Kidney epithelial cell (primary cell): ENCODE data around the gene ATAT1. TPM values are rescaled to one million over a fixed set of nuclear protein-coding genes. Genes with fewer than 3 reads are reported as not detected.
A peak's percentile ranks its signal among the peaks of the same experiment; 100 is the strongest.

Source experiments
- DNase-seq: peaks from one replicate; pipeline ENCODE4 v3.0.0-alpha.2; 2010; ENCODE audit warnings: low read depth
- H3K27me3 ChIP-seq: 2 replicates; pipeline ENCODE4 v1.6.0; 2011; ENCODE audit warnings: low read length; ENCODE audit not compliant: control insufficient read depth, insufficient read depth
- H3K36me3 ChIP-seq: 2 replicates; pipeline ENCODE4 v1.5.1; 2011; ENCODE audit warnings: low read length; ENCODE audit not compliant: control insufficient read depth, insufficient read depth
- H3K4me3 ChIP-seq: 2 replicates; pipeline ENCODE4 v1.5.1; 2011; ENCODE audit warnings: low read depth, mild to moderate bottlenecking, control low read depth, low read length
- CTCF ChIP-seq: IDR thresholded peaks from 2 replicates; pipeline ENCODE4 v1.5.1; 2011; ENCODE audit warnings: mild to moderate bottlenecking, moderate library complexity, low read length, control low read depth, inconsistent platforms; ENCODE audit not compliant: insufficient read depth, poor library complexity, severe bottlenecking
- total RNA-seq: library from RNA; depleted of rRNA; stranded (reverse); fragments of >200 nt; gene quantifications from 2 replicates; pipeline ENCODE4 v1.2.3, GENCODE V29; 2015

The ATAT1 gene
- total RNA-seq, 1 donor from 2014 or later, result 8.5 TPM

GRCh38 chr6:30683980-30684338 is 57.3 kb downstream of the ATAT1 start:
- DNase-seq, result no peak
- peaks cover 1% of the 10 kb centered on the region for H3K36me3 ChIP-seq
- peak overlapping the region; percentile 85 for H3K4me3 ChIP-seq
- no peak for TF ChIP-seq CTCF
- H3K27me3 ChIP-seq, result no peaks in the 10 kb centered on the region

- no peak for TF ChIP-seq CTCF
- H3K27me3 ChIP-seq, result no peaks in the 10 kb centered on the region
- DNase-seq, result no peak
- H3K4me3 ChIP-seq, result peak overlapping the region; percentile 85
- peaks cover 1% of the 10 kb centered on the region for H3K36me3 ChIP-seq
Observed at GRCh38 chr6:30684386-30685156, 57.9 kb downstream of the ATAT1 start.

DNA sequence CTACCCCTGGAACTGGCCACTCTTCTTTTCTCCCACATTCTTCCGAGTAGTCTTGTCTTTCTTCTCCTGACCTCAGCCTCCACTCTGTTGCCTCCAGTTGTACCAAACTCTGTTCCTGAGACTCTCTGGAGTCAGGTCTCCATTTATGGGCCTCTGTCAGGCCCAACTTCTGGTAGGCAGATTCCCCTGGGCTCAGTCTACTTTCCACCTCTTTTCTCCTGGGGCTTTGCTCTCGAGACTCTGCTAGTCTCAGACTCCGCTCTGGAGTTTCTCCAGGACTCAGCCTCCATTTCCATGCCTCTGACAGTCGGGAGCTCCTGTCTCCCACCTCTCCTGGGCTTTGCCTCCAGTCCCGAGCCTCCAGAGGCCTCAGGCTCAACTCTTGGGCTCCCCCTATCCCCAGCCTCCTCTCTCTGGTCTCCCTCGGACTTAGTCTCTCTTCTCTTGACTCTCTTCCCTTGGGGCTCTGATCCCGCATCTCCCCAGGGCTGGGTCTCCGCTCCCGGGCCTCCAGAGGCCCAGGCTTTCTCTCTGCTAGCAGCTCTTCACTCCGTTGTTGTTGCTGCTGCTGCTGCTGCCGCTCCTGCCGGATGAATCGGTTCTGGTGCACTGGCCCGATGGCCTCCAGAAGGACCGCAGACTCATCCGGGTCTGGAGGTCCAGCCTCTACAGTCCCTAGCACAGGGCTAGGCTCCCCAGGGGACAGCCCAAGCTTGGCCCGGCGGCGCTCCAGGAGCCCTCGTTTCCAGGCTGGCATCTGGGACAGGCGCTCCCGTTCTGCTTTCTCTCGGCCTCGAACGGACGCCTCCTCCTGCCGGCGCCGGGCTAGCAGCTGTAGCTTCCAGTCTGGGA is 58.7 kb downstream of the ATAT1 start:
- H3K36me3 ChIP-seq, result peaks cover 1% of the 10 kb centered on the region
- TF ChIP-seq CTCF, result no peak
- DNase-seq, result no peak
- no peaks in the 10 kb centered on the region for H3K27me3 ChIP-seq
- H3K4me3 ChIP-seq, result peak overlapping the region; percentile 85

GRCh38 chr6:30686009-30686907 is 59.6 kb downstream of the ATAT1 start, which contains the start of gene PPP1R18:
TSS of gene PPP1R18 (minus strand) at chr6:30686645. CDS start at chr6:30686018, 627 bp downstream.
- H3K27me3 ChIP-seq, result no peaks in the 10 kb centered on the region
- H3K36me3 ChIP-seq, result peaks cover 1% of the 10 kb centered on the region
- DNase-seq, result no peak
- H3K4me3 ChIP-seq, result peak within 1 kb of the TSS; percentile 85
- TF ChIP-seq CTCF, result no peak

GRCh38 chr6:30686908-30687658 is 60.4 kb downstream of the ATAT1 start:
- peak overlapping the region; percentile 85 for H3K4me3 ChIP-seq
- peaks cover 1% of the 10 kb centered on the region for H3K36me3 ChIP-seq
- TF ChIP-seq CTCF, result no peak
- H3K27me3 ChIP-seq, result no peaks in the 10 kb centered on the region
- DNase-seq, result peak; percentile 86
